ENCODE data around the gene KCNV2.
A peak's percentile ranks its signal among the peaks of the same experiment; 100 is the strongest.

The KCNV2 gene

GRCh38 chr9:2758898-2759510 lies 41.7 kb downstream of the KCNV2 start:
- DNase-seq (ENCODE audit: low spot score), result no peak

- no peak for DNase-seq (ENCODE audit: low spot score)
Measured at GRCh38 chr9:2761424-2761823, 44.1 kb downstream of the KCNV2 start.

- DNase-seq (ENCODE audit: low spot score), result peak; percentile 10
Measured at GRCh38 chr9:2764353-2764752, 47.0 kb downstream of the KCNV2 start.

GRCh38 chr9:2765250-2765880 lies 48.1 kb downstream of the KCNV2 start:
- DNase-seq (ENCODE audit: low spot score), result no peak

GRCh38 chr9:2767800-2768677 lies 50.7 kb downstream of the KCNV2 start:
- no peak for DNase-seq (ENCODE audit: low spot score)

- DNase-seq (ENCODE audit: low spot score), result no peak
Measured at GRCh38 chr9:2771087-2771486, 53.8 kb downstream of the KCNV2 start.

GRCh38 chr9:2771661-2772060 lies 54.4 kb downstream of the KCNV2 start:
- DNase-seq (ENCODE audit: low spot score), result no peak

- no peak for DNase-seq (ENCODE audit: low spot score)
Measured at GRCh38 chr9:2777454-2777853, 60.1 kb downstream of the KCNV2 start.

GRCh38 chr9:2778816-2779215 lies 61.5 kb downstream of the KCNV2 start:
- no peak for DNase-seq (ENCODE audit: low spot score)
